Effector memory CD8-positive, alpha-beta T cell (primary cell): ENCODE results near the gene TAS2R41.
"Not testable (repeated sequence)": the region's sequence is repeated elsewhere in the genome, so short reads cannot be mapped to it uniquely, and the experiment has no call there.

Experiments
- ATAC-seq: fragments of 150-1000 bp; cut with Tn5 transposase; replicated peaks from 2 replicates; pipeline ENCODE4 v1.10.0; 2021; ENCODE audit warnings: mild to moderate bottlenecking, moderate library complexity
- DNase-seq, 3 experiments: peaks; one replicate each; pipeline ENCODE4 v3.0.0; 2021
- H3K27ac Mint-ChIP-seq, 2 donors: one replicate each; pipeline ENCODE4 v1.8.0; 2022; ENCODE audit warnings: mild to moderate bottlenecking in 2 of 2, mixed read lengths in 2 of 2, moderate library complexity in 2 of 2
- H3K27me3 Mint-ChIP-seq, 2 donors: one replicate each; pipeline ENCODE4 v1.8.0; 2022; ENCODE audit warnings: mixed read lengths in 2 of 2
- H3K36me3 Mint-ChIP-seq: one replicate; pipeline ENCODE4 v1.8.0; 2022; ENCODE audit warnings: mild to moderate bottlenecking, moderate library complexity, mixed read lengths; ENCODE audit not compliant: insufficient read depth
- H3K4me1 Mint-ChIP-seq, 2 donors: one replicate each; pipeline ENCODE4 v1.8.0; 2022; ENCODE audit warnings: low read depth in 2 of 2, mixed read lengths in 2 of 2
- H3K4me3 Mint-ChIP-seq, 2 donors: one replicate each; pipeline ENCODE4 v1.8.0; 2022; ENCODE audit warnings: mild to moderate bottlenecking in 2 of 2, mixed read lengths in 2 of 2, moderate library complexity in 2 of 2
- H3K9me3 Mint-ChIP-seq, 2 donors: one replicate each; pipeline ENCODE4 v1.8.0; 2022; ENCODE audit warnings: mixed read lengths in 2 of 2

TAS2R41 gene

GRCh38 chr7:143460271-143460979, 17.2 kb upstream of the TAS2R41 start:
- Mint-ChIP-seq H3K4me1 (no peaks in the 10 kb centered on the region), H3K27ac (no peak overlapping the region), H3K9me3 (no peaks in the 10 kb centered on the region)

DNA sequence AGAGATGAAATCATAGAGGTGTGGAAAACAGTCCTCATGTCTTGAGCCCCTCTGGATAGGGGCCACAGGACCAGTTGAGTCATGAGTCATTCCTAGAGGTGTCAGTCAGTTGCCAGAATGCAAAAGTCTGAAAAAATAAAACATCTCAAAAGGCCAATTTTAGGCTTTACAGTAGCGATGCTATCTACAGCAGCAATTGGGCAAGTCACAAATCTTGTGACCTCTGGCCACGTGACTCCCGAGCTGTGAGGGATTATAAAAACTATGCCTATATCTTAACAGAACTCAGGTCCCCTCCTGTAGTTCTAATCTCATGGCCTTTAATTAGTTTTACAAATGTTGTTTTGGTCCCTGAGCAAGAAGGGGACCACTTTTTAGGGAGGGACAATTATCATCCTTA, 15.6 kb upstream of the TAS2R41 start:
- Mint-ChIP-seq H3K9me3 (no peaks in the 10 kb centered on the region), H3K4me1 (no peaks in the 10 kb centered on the region), H3K4me3 (no peak overlapping the region), H3K27me3 (peaks cover 30 to 35% of the 10 kb centered on the region in 2 donors), H3K36me3 (no peaks in the 10 kb centered on the region), H3K27ac (no peak overlapping the region)
- ATAC-seq, result no peak
- no peak for DNase-seq

More at GRCh38 chr7:143460271-143460979, 17.2 kb upstream of the TAS2R41 start:
- H3K27me3 Mint-ChIP-seq, result peaks cover 26 to 31% of the 10 kb centered on the region in 2 donors
- DNase-seq (no peak), ATAC-seq (no peak)
- no peaks in the 10 kb centered on the region for H3K36me3 Mint-ChIP-seq
- no peak overlapping the region for H3K4me3 Mint-ChIP-seq

DNA sequence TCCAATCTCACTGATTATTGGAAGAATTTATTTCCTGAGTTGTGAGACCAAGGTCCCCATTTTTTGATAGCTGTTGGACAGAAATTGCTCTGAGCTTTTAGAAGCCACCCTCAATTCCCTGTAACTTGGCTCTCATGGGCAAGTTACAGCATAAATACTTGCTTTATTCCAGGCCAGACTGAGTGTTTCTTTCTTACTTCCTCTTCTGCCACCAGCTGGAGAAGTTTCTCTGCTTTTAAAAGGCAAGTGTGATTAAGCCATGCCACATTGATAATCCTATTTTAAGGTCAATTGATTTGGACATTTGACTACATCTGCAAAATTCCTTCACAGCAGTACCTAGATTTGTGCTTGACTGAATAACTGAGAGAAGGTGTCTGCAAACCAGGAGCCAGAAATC, 14.1 kb upstream of the TAS2R41 start:
- ATAC-seq, result no peak
- DNase-seq, result no peak
- no peaks in the 10 kb centered on the region for H3K36me3 Mint-ChIP-seq
- H3K9me3 Mint-ChIP-seq, result no peaks in the 10 kb centered on the region
- no peak overlapping the region for H3K4me3 Mint-ChIP-seq
- no peak overlapping the region for H3K27ac Mint-ChIP-seq
- H3K4me1 Mint-ChIP-seq, result no peaks in the 10 kb centered on the region
- H3K27me3 Mint-ChIP-seq, result peaks cover 25 to 33% of the 10 kb centered on the region in 2 donors

- ATAC-seq, result no peak
- Mint-ChIP-seq H3K27me3 (peaks cover 22 to 29% of the 10 kb centered on the region in 2 donors), H3K4me3 (no peak overlapping the region), H3K9me3 (no peaks in the 10 kb centered on the region), H3K4me1 (no peaks in the 10 kb centered on the region), H3K27ac (no peak overlapping the region), H3K36me3 (no peaks in the 10 kb centered on the region)
- DNase-seq, result no peak
Measured at GRCh38 chr7:143463957-143464356, 13.7 kb upstream of the TAS2R41 start.

DNA sequence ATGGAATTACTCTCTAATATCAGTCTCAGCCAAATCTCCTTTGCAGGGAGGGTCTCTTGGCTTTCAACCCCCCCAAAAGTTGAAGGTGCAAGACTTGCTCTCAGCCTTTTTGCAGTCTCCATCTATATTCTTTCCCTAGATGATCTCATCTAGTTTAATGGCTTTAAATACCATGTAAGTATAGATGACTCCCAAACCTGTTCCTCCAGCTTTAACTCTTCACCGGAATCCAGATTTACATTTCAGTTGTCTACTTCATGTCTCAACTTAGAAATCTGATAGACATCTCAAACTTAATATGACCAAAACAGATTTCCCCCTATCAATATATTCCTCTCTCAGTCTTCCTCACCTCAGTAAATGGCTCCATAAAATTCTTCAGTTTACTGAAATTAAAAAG, 9.9 kb upstream of the TAS2R41 start:
- DNase-seq (no peak), ATAC-seq (no peak)
- H3K36me3 Mint-ChIP-seq, result no peaks in the 10 kb centered on the region
- H3K27me3 Mint-ChIP-seq, result peaks cover 39 to 53% of the 10 kb centered on the region in 2 donors
- H3K4me3 Mint-ChIP-seq, result no peak overlapping the region
- no peaks in the 10 kb centered on the region for H3K4me1 Mint-ChIP-seq
- no peak overlapping the region for H3K27ac Mint-ChIP-seq
- H3K9me3 Mint-ChIP-seq, result peaks cover 0 to 6% of the 10 kb centered on the region in 2 donors

GRCh38 chr7:143472071-143472689, 5.5 kb upstream of the TAS2R41 start:
- H3K4me1 Mint-ChIP-seq, DNase-seq, H3K27ac Mint-ChIP-seq, H3K4me3 Mint-ChIP-seq, H3K36me3 Mint-ChIP-seq, ATAC-seq, H3K9me3 Mint-ChIP-seq: not testable (repeated sequence)
- H3K27me3 Mint-ChIP-seq, result peaks cover 26 to 41% of the 10 kb centered on the region in 2 donors

DNA sequence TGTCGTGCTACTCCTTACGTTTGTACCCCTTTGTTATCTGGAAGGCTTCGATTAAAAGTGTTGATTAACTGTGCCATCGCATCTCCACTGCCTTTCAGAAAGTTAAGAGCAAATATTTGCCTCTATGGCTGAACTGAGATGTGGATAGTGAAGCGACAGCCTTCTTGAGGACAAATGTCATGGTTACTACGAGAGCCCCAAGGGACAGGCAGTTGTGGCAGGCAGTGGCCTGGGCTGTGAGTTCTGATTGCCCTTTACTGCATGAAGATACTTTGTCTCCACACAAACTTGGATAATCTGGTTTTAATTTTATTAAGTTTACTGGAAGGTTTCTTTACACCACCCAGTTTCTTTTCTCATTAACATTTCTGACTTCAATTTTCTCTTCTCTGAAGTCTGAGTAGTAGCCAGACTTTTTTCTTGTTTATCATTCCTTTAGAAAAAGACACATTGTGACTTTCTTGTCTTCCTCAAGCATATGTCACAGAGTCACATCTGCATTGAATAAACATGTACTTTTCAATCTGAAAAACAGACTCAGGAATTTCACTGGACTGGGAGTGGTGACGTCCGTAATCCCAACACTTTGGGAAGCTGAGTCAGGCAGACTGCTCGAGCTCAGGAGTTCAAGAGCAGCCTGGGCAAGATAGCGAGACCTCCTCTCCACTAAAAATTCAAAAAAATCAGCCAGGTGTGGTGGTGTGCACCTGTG, 1.5 kb downstream of the TAS2R41 start:
- Mint-ChIP-seq H3K9me3 (no peaks in the 10 kb centered on the region), H3K36me3 (no peaks in the 10 kb centered on the region), H3K27ac (no peak overlapping the region), H3K4me3 (no peak overlapping the region), H3K27me3 (no peaks in the 10 kb centered on the region), H3K4me1 (peaks cover 0 to 12% of the 10 kb centered on the region in 2 donors)
- no peak for DNase-seq
- ATAC-seq, result no peak

DNA sequence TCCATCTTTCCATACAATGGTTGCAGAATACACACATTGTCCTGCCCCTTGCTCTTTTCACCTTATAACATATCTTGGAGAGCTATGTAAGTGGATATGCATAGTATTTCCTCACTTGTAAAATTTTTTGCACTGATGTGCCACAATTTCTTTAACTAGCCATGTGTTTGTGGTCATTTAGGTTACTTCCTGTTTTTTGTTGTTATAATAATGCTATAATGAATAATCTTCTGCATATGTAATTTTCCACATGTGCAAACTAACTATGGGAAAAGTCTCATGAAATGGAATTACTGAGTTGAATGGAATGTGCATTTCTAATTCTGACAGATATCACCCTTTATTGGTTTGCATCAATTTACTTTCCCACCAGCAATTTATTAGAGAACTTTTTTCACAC, 2.8 kb downstream of the TAS2R41 start:
- no peak overlapping the region for H3K27ac Mint-ChIP-seq
- H3K27me3 Mint-ChIP-seq, result peaks cover 0 to 4% of the 10 kb centered on the region in 2 donors
- H3K36me3 Mint-ChIP-seq, result no peaks in the 10 kb centered on the region
- H3K4me3 Mint-ChIP-seq, result no peak overlapping the region
- H3K4me1 Mint-ChIP-seq, result peaks cover 0 to 12% of the 10 kb centered on the region in 2 donors
- no peaks in the 10 kb centered on the region for H3K9me3 Mint-ChIP-seq
- no peak for ATAC-seq
- DNase-seq, result no peak

GRCh38 chr7:143484119-143484518, 6.4 kb downstream of the TAS2R41 start:
- H3K9me3 Mint-ChIP-seq, result no peaks in the 10 kb centered on the region
- DNase-seq, result no peak
- H3K27ac Mint-ChIP-seq, result no peak overlapping the region
- no peaks in the 10 kb centered on the region for H3K36me3 Mint-ChIP-seq
- ATAC-seq, result no peak
- H3K4me1 Mint-ChIP-seq, result peaks cover 0 to 12% of the 10 kb centered on the region in 2 donors
- no peak overlapping the region for H3K4me3 Mint-ChIP-seq
- peaks cover 15 to 21% of the 10 kb centered on the region in 2 donors for H3K27me3 Mint-ChIP-seq

- Mint-ChIP-seq H3K27me3 (peaks cover 15 to 22% of the 10 kb centered on the region in 2 donors), H3K4me3 (no peak overlapping the region), H3K36me3 (no peaks in the 10 kb centered on the region), H3K27ac (no peak overlapping the region), H3K4me1 (peaks cover 0 to 12% of the 10 kb centered on the region in 2 donors), H3K9me3 (no peaks in the 10 kb centered on the region)
- ATAC-seq, result no peak
- no peak for DNase-seq
Measured at GRCh38 chr7:143485094-143485493, 7.4 kb downstream of the TAS2R41 start.

DNA sequence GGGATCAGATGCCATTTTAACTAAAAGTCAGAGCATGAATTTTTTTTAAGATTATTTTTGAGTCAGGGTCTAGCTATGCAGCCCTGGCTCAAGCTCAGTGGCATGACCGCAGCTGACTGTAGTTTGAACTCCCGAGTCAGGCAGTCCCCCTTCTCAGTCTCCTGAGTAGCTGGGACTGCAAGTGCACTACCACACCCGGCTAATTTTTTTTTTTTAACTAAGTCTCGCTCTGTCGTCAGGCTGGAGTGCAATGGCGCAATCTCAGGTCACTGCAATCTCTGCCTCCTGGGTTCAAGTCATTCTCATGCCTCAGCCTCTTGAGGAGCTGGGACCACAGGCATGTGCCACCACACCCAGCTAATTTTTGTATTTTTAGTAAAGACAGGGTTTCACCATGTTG, 7.8 kb downstream of the TAS2R41 start:
- no peaks in the 10 kb centered on the region for H3K9me3 Mint-ChIP-seq
- peaks cover 15 to 22% of the 10 kb centered on the region in 2 donors for H3K27me3 Mint-ChIP-seq
- no peak overlapping the region for H3K4me3 Mint-ChIP-seq
- DNase-seq (no peak), ATAC-seq (no peak)
- H3K36me3 Mint-ChIP-seq, result no peaks in the 10 kb centered on the region
- no peak overlapping the region for H3K27ac Mint-ChIP-seq
- H3K4me1 Mint-ChIP-seq, result peaks cover 0 to 8% of the 10 kb centered on the region in 2 donors

- not testable (repeated sequence) for H3K4me1 Mint-ChIP-seq, H3K9me3 Mint-ChIP-seq, ATAC-seq, H3K4me3 Mint-ChIP-seq, DNase-seq, H3K36me3 Mint-ChIP-seq, H3K27ac Mint-ChIP-seq
- H3K27me3 Mint-ChIP-seq, result peaks cover 15 to 22% of the 10 kb centered on the region in 2 donors
Measured at GRCh38 chr7:143486266-143486665, 8.6 kb downstream of the TAS2R41 start.

DNA sequence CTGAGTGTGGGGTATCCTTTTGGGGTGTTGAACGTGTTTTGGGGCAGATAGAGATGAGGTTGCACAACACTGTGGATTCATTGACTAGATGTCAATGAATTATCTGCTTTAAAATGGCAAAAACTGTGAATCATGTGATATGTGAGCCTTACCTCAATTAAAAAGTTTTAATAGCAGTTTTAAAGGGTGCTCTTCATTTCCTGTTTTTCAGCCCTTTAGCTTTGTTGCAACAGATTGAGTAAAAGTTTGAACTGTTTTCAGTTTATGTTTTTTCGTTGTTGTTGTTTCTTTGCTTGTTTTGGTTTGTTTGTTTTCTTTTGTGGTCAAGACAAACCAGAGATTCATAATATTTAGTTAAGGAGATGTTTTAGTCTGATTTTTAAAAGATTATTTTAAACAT, 9.4 kb downstream of the TAS2R41 start:
- Mint-ChIP-seq H3K27me3 (peaks cover 15 to 22% of the 10 kb centered on the region in 2 donors), H3K36me3 (no peaks in the 10 kb centered on the region), H3K4me3 (no peak overlapping the region), H3K9me3 (no peaks in the 10 kb centered on the region), H3K4me1 (peaks cover 0 to 3% of the 10 kb centered on the region in 2 donors), H3K27ac (no peak overlapping the region)
- no peak for DNase-seq
- no peak for ATAC-seq

DNA sequence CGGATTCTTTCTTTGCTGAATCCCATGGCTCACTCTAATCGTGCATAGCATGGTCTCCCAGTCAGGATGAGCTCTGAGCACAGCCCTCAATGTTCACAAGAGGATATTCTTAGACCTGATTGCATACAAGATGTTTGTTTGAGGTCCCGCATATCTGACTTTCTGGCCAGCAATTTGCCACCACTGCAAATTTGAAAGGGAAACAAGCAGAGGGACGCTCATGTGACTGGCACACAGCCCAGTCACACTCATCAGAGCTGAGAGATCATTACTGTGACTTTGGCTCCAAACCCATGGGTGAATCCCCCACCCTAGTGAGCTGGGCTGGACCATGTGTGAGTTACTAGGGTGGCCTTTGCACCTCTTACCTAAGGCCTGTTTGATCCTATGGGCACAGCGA, 9.9 kb downstream of the TAS2R41 start:
- no peak overlapping the region for H3K4me3 Mint-ChIP-seq
- peaks cover 15 to 22% of the 10 kb centered on the region in 2 donors for H3K27me3 Mint-ChIP-seq
- no peaks in the 10 kb centered on the region for H3K36me3 Mint-ChIP-seq
- no peak overlapping the region for H3K27ac Mint-ChIP-seq
- no peak for ATAC-seq
- no peak for DNase-seq
- no peaks in the 10 kb centered on the region for H3K9me3 Mint-ChIP-seq
- peaks cover 0 to 6% of the 10 kb centered on the region in 2 donors for H3K4me1 Mint-ChIP-seq
